ENCODE results near the gene PDLIM7.

PDLIM7 gene

GRCh38 chr5:177443144-177443983, 54.0 kb downstream of the PDLIM7 start:
- DNase-seq (ENCODE audit: low read depth) = no peak

- no peak for DNase-seq (ENCODE audit: low read depth)
These were observed 55.2 kb downstream of the PDLIM7 start for GRCh38 chr5:177442066-177442826.

- no peak for DNase-seq (ENCODE audit: low read depth)
These were observed 56.2 kb downstream of the PDLIM7 start for GRCh38 chr5:177440990-177441780.

- DNase-seq (ENCODE audit: low read depth) = no peak
These were observed 57.0 kb downstream of the PDLIM7 start for GRCh38 chr5:177440211-177440989.

GRCh38 chr5:177439518-177440053, 57.8 kb downstream of the PDLIM7 start:
- DNase-seq (ENCODE audit: low read depth) = no peak

- no peak for DNase-seq (ENCODE audit: low read depth)
These were observed 58.9 kb downstream of the PDLIM7 start for GRCh38 chr5:177438468-177438867.

- DNase-seq (ENCODE audit: low read depth) = no peak
These were observed 59.8 kb downstream of the PDLIM7 start for GRCh38 chr5:177437623-177438022.

GRCh38 chr5:177435847-177436536, 61.4 kb downstream of the PDLIM7 start:
- no peak for DNase-seq (ENCODE audit: low read depth)

GRCh38 chr5:177434942-177435738, 62.3 kb downstream of the PDLIM7 start:
- DNase-seq (ENCODE audit: low read depth) = no peak

GRCh38 chr5:177434437-177434836, 63.0 kb downstream of the PDLIM7 start:
- DNase-seq (ENCODE audit: low read depth) = no peak

- DNase-seq (ENCODE audit: low read depth) = no peak
These were observed 63.7 kb downstream of the PDLIM7 start for GRCh38 chr5:177433658-177434217.

Data from stimulated activated CD8-positive, alpha-beta memory T cell treated with anti-CD3 and anti-CD28 coated beads, Interleukin-15, amount 100 ng/mL, for 1 hour (primary cell).